Neural progenitor cell (in vitro differentiated cells): ENCODE results near the gene CEP131.

Experiments
- EZH2 ChIP-seq: fragments of 200-600 bp; sonication (generic); IDR thresholded peaks from 2 replicates; pipeline ENCODE4 v1.6.1; 2017; ENCODE audit warnings: antibody characterized with exemption, mild to moderate bottlenecking, moderate library complexity
- EZH2phosphoT487 ChIP-seq: fragments of 200-600 bp; sonication (generic); IDR thresholded peaks from 2 replicates; pipeline ENCODE4 v1.6.1; 2017; ENCODE audit warnings: antibody characterized with exemption
- TF ChIP-seq, protein P1 (sequence below): fragments of 200-600 bp; sonication (generic); IDR thresholded peaks from 2 replicates; pipeline ENCODE4 v1.5.1; 2017; ENCODE audit warnings: antibody characterized with exemption, mild to moderate bottlenecking

GRCh38 chr17:81184555-81184954 is 38.2 kb downstream of the CEP131 start:
- TF ChIP-seq, protein P1, sequence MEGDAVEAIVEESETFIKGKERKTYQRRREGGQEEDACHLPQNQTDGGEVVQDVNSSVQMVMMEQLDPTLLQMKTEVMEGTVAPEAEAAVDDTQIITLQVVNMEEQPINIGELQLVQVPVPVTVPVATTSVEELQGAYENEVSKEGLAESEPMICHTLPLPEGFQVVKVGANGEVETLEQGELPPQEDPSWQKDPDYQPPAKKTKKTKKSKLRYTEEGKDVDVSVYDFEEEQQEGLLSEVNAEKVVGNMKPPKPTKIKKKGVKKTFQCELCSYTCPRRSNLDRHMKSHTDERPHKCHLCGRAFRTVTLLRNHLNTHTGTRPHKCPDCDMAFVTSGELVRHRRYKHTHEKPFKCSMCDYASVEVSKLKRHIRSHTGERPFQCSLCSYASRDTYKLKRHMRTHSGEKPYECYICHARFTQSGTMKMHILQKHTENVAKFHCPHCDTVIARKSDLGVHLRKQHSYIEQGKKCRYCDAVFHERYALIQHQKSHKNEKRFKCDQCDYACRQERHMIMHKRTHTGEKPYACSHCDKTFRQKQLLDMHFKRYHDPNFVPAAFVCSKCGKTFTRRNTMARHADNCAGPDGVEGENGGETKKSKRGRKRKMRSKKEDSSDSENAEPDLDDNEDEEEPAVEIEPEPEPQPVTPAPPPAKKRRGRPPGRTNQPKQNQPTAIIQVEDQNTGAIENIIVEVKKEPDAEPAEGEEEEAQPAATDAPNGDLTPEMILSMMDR: no peak
- TF ChIP-seq EZH2phosphoT487 (no peak), EZH2 (no peak)
